GM19324 (cell line): Measurements from ENCODE around the gene RUNX3.

Experiments used
- ATAC-seq: cut with Tn5 transposase; IDR thresholded peaks from one replicate; pipeline ENCODE4 v1.9.1; 2021; ENCODE audit warnings: mild to moderate bottlenecking, moderate library complexity; ENCODE audit not compliant: unreplicated experiment, low FRiP score

Gene RUNX3

GRCh38 chr1:24931468-24932231 lies 1.6 kb upstream of the RUNX3 start:
- ATAC-seq: no peak

GRCh38 chr1:24931146-24931467 lies 1.0 kb upstream of the RUNX3 start:
- ATAC-seq: no peak

GRCh38 chr1:24929398-24930259 lies 447 bp downstream of the RUNX3 start:
- ATAC-seq: peak; percentile 28

- peak; percentile 1 for ATAC-seq
These were observed 1.2 kb downstream of the RUNX3 start for GRCh38 chr1:24928689-24929397.

- ATAC-seq: no peak
These were observed 1.9 kb downstream of the RUNX3 start for GRCh38 chr1:24927988-24928688.

GRCh38 chr1:24927473-24927872 lies 2.6 kb downstream of the RUNX3 start:
- no peak for ATAC-seq

GRCh38 chr1:24926563-24927249 lies 3.4 kb downstream of the RUNX3 start:
- ATAC-seq: no peak

GRCh38 chr1:24925963-24926362 lies 4.1 kb downstream of the RUNX3 start:
- ATAC-seq: no peak

- no peak for ATAC-seq
These were observed 4.8 kb downstream of the RUNX3 start for GRCh38 chr1:24925082-24925779.

- ATAC-seq: no peak
These were observed 6.5 kb downstream of the RUNX3 start for GRCh38 chr1:24923485-24924113.

GRCh38 chr1:24921938-24922662 lies 8.0 kb downstream of the RUNX3 start:
- no peak for ATAC-seq

- ATAC-seq: no peak
These were observed 8.7 kb downstream of the RUNX3 start for GRCh38 chr1:24921412-24921811.

GRCh38 chr1:24920533-24920925 lies 9.5 kb downstream of the RUNX3 start:
- no peak for ATAC-seq

GRCh38 chr1:24919791-24920532 lies 10.1 kb downstream of the RUNX3 start:
- ATAC-seq: no peak

- no peak for ATAC-seq
These were observed 11.0 kb downstream of the RUNX3 start for GRCh38 chr1:24918995-24919605.

- ATAC-seq: no peak
These were observed 11.7 kb downstream of the RUNX3 start for GRCh38 chr1:24918370-24918769.

GRCh38 chr1:24917327-24918074 lies 12.6 kb downstream of the RUNX3 start:
- no peak for ATAC-seq
